Renal pelvis (tissue), 12 donors: ENCODE measurements around the gene PPFIBP1. TPM values are rescaled to one million over a fixed set of nuclear protein-coding genes. Genes with fewer than 3 reads are reported as not detected.
A peak's percentile ranks its signal among the peaks of the same experiment; 100 is the strongest.

Experiments used
- DNase-seq: peaks from one replicate; pipeline ENCODE4 v3.0.0-alpha.2; 2013
- long read RNA-seq, 16 experiments: transcript quantifications; one replicate each; lab custom pipeline, GENCODE V29; 2026
- polyA plus RNA-seq, 3 donors: library from polyadenylated mRNA; unstranded; fragments of 120-200 nt; gene quantifications; one replicate each; pipeline ENCODE4 v1.2.1, GENCODE V29; 2013; ENCODE audit not compliant: insufficient read length in 3 of 3

PPFIBP1 gene
- polyA plus RNA-seq: 100 to 1,000 TPM in 2 of 3 donors, 10 to 100 TPM in 1; 66.3 to 136 (median 112) TPM
- long read RNA-seq, donor 1, transcript PPFIBP1-216 (4 exons, 2,805 nt): major isoform, 6 of 8 reads
- long read RNA-seq, donor 1, partial matches to known transcripts: 0 of 8 reads
- long read RNA-seq, donor 1, other reads (novel, unspliced or antisense): 0 of 8 reads
- long read RNA-seq, donor 2, partial matches to known transcripts: 0 of 3 reads
- long read RNA-seq, donor 2, other reads (novel, unspliced or antisense): 0 of 3 reads
- long read RNA-seq, donor 3, partial matches to known transcripts: 0 of 4 reads
- long read RNA-seq, donor 3, other reads (novel, unspliced or antisense): 0 of 4 reads
- long read RNA-seq, donor 4, partial matches to known transcripts: 0 of 4 reads
- long read RNA-seq, donor 4, other reads (novel, unspliced or antisense): 0 of 4 reads
- long read RNA-seq, donor 5, partial matches to known transcripts: 0 of 1 reads
- long read RNA-seq, donor 5, other reads (novel, unspliced or antisense): 0 of 1 reads
- long read RNA-seq, donor 6, transcript PPFIBP1-204 (6 exons, 875 nt): minor isoform, 6 of 20 reads
- long read RNA-seq, donor 6, transcript PPFIBP1-216 (4 exons, 2,805 nt): major isoform, 11 of 20 reads
- long read RNA-seq, donor 6, partial matches to known transcripts: 0 of 20 reads
- long read RNA-seq, donor 6, other reads (novel, unspliced or antisense): 0 of 20 reads
- long read RNA-seq, donor 7, full-length matches to known transcripts: 2 of 2 reads
- long read RNA-seq, donor 7, partial matches to known transcripts: 0 of 2 reads
- long read RNA-seq, donor 7, other reads (novel, unspliced or antisense): 0 of 2 reads
- long read RNA-seq, donor 8, partial matches to known transcripts: 5 of 8 reads
- long read RNA-seq, donor 8, other reads (novel, unspliced or antisense): 0 of 8 reads
- long read RNA-seq, donor 9, transcript PPFIBP1-216 (4 exons, 2,805 nt): major isoform, 5 of 7 reads
- long read RNA-seq, donor 9, partial matches to known transcripts: 0 of 7 reads
- long read RNA-seq, donor 9, other reads (novel, unspliced or antisense): 0 of 7 reads
- long read RNA-seq, donor 10, transcript PPFIBP1-204 (6 exons, 875 nt): minor isoform, 5 of 21 reads
- long read RNA-seq, donor 10, transcript PPFIBP1-216 (4 exons, 2,805 nt): major isoform, 8 of 21 reads
- long read RNA-seq, donor 10, partial matches to known transcripts: 5 of 21 reads
- long read RNA-seq, donor 10, other reads (novel, unspliced or antisense): 0 of 21 reads
- long read RNA-seq, donor 11, partial matches to known transcripts: 7 of 8 reads
- long read RNA-seq, donor 11, other reads (novel, unspliced or antisense): 0 of 8 reads
- long read RNA-seq, donor 12, transcript PPFIBP1-216 (4 exons, 2,805 nt): major isoform, 5 of 19 reads
- long read RNA-seq, donor 12, partial matches to known transcripts: 5 of 19 reads
- long read RNA-seq, donor 12, other reads (novel, unspliced or antisense): 0 of 19 reads
- long read RNA-seq, donor 13, transcript PPFIBP1-216 (4 exons, 2,805 nt): major isoform, 6 of 12 reads
- long read RNA-seq, donor 13, partial matches to known transcripts: 0 of 12 reads
- long read RNA-seq, donor 13, other reads (novel, unspliced or antisense): 0 of 12 reads
- long read RNA-seq, donor 14: 0 reads
- long read RNA-seq, donor 15, partial matches to known transcripts: 0 of 7 reads
- long read RNA-seq, donor 15, other reads (novel, unspliced or antisense): 0 of 7 reads
- long read RNA-seq, donor 16, transcript PPFIBP1-216 (4 exons, 2,805 nt): major isoform, 6 of 6 reads
- long read RNA-seq, donor 16, partial matches to known transcripts: 0 of 6 reads
- long read RNA-seq, donor 16, other reads (novel, unspliced or antisense): 0 of 6 reads

DNA sequence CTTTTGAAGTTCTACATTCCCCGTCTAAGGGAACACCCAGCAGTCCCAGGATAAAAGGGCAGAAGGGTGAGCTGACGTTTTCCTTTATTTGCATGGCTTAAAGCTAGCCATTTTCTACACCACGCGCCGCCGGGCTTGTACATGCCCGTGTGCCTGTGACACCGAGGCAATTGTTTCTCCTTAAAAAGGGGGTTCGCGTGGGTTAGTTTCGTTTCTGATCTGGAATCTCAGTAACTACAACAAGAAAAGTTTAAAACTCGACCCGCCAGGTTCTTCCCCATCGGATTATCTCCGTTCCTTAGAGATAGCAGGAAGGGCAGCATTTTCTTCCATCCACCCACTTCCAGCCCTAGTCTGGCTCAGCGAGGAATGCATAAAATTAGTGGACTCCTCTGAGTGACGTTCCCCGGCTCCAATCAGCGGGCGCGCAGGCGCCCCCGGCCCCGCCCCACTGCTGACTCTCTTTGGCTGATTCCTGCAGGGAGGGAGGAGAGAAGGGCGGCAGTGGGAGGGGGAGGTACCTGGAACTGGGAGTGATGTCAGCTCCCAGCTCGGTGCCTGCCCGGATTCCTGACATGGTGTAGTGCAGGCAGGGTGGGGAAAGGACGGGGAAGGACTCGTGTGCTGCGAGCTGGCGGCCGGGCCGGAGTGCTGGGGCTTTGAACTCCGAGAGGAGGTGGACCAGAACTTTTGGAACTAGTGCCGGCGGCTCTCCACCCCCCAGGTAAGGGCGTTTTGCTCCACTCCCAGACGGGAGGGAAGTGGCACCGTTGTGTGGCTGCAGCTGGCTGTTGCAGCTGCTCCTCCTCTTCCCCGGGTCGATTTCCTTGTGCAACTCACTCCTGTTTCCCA lies at the start of gene PPFIBP1:
TSS of gene PPFIBP1 (plus strand) at position 565 of the 852 bp plus-strand sequence. CDS start 109,191 bp downstream, outside the sequence.
- peak; percentile 98 for DNase-seq

DNA sequence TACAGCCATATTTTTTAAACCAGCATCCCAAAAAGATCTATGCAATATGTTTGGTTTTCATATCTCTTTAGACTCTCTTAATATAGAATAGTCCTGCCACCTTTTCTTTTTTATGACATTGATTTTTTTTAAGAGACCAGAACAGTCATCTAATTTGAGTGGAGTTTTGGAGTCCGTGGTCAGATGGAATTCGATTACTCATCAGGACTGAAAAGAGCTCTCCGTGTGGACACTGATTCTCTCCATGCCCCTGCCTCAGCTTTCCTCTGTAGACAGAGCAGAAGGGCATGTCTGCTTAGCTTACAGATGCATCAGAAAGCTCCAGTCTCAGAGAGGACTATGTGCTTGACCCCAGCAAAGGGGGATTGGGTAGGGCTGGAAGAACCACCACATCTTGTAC lies 49.7 kb upstream of the PPFIBP1 start:
- DNase-seq: no peak

DNA sequence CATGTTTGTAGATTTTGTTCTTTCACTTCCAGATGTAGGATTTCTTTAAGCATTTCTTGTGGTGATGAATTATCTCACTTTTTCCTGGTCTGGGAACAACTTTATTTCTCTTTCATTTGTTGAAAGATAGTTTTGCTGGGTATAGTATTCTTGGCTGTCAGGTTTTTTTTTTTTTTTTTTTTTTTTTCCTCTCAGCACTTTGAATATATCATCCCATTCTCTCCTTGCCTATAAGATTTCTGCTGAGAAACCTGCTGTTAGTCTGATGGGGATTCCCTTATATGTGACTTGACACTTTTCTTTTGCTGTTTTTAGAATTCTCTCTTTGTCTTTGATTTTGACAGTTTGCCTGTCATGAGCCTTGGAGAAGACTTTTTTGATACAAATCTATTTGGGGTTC lies 47.0 kb upstream of the PPFIBP1 start:
- DNase-seq: no peak

DNA sequence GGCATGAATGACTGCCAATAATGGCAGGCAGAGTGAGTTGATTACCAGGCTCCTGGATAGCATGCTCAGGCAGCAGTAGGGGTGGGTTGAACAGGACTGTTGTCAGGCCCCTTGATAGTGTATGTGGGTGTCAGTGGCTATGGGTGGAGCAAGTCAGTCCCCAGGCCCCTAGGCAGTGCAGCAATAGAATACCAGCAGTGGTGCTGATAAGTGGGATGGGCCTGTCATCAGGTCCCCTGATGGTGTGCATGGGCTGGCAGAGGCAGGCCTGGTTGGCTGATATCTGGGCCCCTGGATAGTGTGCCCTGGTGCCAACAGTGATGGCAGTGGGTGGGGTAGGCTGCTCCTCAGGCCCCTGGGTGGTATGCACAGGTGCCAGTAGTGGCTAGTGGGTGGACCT lies 45.1 kb upstream of the PPFIBP1 start:
- no peak for DNase-seq

DNA sequence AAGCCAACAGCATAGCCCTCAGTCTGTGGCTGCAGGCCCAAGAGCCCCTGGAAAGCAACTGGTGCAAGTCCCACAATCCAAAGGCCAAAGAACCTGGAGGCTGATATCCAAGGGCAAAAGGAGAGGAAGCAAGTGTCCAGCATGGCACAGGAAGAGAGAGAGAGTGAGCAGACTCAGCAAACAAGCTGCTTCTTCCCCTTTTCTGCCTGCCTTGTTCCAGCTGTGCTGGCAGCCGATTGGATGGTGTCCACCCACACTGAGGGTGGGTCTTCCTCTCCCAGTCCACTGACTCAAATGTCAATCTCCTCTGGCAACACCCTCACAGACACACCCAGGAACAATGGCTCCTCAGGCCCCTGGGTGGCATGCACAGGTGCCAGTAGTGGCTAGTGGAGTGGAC lies 44.0 kb upstream of the PPFIBP1 start:
- no peak for DNase-seq

DNA sequence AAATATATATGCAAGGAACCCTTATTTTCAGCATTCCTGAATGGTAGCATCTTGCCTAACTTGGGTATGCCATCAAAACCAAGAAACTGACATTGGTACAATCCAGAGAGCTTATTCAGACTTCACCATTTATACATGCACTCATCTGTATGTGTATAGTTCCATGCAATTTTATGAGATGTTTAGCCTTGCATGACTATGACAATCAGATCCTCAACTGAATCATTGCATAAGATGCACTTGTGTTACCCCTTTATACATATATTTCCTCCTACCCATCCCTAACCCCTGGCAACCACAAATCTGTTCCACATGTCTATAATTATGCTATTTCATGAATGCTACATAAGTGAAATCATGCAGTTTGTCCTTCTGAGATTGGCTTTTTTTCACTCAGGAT lies 37.0 kb upstream of the PPFIBP1 start:
- DNase-seq: no peak

DNA sequence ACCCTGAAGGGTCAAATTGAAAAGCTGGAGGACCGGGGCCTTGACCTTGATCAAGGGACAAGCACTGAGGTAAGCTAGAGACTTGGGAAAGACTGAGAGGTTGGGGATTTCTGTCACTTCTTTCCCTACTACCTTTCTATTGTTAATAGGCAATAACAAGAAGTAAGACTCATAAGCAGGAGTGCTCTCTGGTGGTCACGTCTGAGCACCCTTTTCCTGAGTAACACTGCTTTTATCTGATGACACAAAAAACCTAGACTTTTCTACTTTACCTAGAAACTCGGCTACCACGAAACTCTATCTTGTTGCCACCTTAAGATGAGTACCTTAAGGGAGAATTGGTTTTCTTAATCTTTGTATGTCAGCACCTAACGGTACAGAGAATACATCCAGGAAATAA lies 35.5 kb upstream of the PPFIBP1 start:
- no peak for DNase-seq

DNA sequence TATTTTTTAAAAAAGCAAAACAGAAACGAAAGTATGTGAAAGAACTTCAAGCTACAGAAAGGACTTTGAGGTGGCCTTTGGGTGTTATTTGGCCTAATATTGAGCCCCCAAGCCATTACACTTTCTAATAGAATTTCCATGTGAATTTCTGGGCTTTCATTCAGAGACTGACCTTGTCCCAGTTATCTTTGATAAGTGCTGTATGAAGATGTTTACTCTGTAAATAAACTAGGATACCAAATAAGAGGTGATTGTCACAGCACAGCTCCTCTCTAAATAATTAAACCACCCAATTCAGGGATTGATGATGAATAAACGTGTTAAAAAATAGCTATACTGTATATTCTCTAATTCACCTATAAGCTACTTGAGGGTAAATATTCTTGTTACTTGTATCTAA lies 32.8 kb upstream of the PPFIBP1 start:
- DNase-seq: no peak

DNA sequence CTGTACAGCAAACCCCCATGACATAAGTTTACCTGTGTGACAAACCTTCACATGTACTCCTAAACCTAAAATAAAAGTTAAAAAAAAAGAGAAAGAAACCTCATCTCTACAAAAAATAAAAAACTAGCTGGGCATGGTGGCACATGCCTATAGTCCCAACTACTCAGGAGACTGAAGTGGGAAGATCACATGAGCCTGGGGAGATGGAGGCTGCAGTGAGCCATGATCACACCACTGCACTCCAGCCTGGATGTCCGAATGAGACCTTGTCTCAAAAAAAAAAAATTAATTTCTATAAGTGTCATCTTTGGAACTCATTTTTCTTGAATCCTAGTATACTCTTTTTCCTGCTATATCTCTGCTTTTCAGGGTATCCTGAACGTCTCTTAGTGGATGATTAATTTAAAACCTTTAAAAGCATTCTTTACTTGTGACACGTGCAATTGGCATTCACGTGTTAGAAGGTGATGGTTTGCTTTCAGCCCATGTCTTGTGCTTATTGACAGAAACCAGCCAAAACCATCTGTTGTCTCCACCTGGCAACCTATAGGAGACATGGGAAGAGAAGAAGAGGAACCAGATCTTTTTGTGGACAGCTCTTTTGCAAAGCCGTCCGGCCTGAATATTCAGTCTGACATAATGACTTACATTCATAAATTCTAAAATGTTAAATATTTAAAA lies 30.6 kb upstream of the PPFIBP1 start:
- no peak for DNase-seq

DNA sequence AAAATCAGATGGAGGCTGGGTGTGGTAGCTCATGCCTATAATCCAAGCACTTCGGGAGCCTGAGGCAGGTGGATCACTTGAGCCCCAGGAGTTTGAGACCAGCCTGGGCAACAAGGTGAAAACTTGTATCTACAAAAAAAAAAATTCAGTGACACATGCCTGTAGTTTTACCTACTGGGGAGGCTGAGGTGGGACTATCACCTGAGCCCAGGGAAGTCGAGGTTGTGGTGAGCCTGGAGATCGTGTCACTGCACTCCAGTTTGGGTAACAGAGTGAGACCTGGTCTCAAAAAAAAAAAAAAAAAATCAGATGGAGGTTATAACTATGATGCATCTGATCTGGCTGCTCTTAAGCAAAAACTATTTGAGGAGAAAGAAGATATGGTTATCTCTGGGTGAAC lies 26.6 kb upstream of the PPFIBP1 start:
- DNase-seq: no peak

DNA sequence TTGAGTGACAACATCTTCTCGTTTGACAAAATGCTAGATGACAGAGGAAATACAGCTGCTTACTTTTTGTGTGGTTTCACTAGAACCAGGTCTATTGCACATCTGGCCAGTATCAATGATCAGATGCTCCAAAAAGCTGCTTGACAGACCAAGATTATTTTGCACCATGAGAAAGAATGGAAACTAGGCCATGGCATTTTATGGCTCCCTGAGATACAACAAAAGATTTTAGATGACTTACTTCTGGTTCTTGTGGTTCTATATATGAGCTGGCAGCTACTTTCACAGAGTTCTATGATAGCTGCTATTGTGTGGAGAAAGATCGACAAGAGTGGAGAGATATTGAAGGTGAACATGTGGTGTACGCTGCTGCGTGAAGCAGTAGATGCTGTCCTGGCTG lies 25.9 kb upstream of the PPFIBP1 start:
- no peak for DNase-seq

DNA sequence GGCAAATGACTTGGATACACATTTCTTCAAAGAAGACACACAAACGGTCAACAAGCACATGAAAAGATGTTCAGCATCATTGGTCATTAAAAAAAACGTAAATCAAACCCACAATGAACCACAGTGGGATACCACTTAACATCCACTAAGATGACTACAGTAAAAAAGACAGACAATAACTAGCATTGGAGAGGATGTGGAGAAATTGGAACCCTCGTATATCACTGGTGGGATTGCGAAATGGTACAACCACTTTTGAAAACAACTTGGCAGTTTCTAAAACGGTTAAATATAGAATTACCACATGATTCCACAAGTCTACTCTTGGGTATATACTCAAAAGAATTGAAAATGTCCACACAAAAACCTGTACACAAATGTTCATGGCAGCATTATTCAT lies 25.2 kb upstream of the PPFIBP1 start:
- DNase-seq: no peak

DNA sequence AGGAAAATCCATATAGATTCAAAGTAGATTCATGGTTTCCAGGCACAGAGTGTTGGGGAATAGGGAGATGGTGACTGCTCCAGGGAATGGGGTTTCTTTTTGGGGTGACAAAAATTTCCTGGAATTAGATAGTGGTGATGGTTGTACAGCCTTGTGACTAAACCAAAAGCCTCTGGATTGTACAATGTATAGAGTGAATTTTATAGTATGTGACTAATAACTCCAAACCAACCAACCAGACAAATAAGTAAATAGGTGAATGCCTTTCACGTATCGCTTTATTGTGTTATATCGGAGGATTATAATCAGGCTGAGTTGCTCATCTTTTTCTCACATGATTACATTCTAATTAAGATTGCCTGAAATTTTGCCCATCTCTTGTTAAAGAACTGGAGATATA lies 24.6 kb upstream of the PPFIBP1 start:
- no peak for DNase-seq

DNA sequence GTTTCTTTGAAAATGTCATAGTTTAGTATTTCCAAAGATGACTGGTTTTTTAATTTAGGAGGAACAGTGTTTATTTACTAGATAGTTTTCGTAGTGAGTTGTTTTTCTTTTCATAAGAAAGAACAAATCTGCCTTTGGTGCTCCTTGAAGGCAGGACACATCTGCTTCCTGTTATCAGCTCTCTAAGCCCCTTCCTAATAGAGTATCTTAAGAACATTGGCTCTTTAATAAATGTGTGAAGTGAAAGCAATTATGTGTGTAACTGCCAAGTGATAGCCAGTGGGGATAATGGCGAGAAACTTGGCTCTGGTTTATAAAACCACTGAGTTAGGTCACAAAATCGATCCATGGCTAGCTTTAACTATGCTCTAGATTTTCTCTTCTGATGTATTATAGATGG lies 23.5 kb upstream of the PPFIBP1 start:
- DNase-seq: no peak

DNA sequence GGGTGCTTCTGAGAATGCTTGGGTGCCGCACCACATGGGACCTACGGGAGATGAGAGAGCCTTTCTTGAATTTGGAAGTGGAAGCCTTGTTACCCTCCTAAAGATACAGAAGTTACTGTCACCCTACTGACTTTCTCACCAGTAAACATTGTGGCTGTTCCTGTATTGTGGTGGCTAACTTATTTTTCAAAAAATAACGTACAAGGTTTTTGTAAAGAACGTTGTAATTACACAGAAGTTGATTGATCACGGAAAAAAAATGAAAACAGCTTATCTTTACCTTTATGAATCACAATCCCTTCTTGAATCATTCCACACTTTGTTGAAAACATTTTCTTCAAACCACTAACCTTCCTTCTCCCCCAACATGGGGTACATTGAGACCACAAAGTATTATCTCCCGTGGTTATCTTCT lies 22.0 kb upstream of the PPFIBP1 start:
- DNase-seq: no peak

DNA sequence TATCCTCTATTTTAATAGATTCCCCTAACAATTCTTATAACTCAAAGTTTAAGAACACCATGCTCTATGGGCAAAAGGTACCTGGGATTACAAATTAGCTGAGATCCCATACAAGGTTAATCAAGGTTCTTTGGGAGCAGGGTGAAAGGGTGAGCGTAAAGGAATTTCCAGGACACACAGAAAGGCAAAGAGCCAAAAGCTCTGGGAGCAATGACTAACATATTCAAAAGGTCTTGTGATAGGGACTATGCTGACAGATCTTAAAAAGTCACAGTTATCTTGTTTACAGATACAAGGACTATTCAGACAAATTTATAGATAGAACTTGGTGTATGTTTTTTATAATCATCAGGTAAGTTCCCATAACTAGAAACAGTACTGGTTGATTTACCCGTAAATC lies 19.5 kb upstream of the PPFIBP1 start:
- no peak for DNase-seq

DNA sequence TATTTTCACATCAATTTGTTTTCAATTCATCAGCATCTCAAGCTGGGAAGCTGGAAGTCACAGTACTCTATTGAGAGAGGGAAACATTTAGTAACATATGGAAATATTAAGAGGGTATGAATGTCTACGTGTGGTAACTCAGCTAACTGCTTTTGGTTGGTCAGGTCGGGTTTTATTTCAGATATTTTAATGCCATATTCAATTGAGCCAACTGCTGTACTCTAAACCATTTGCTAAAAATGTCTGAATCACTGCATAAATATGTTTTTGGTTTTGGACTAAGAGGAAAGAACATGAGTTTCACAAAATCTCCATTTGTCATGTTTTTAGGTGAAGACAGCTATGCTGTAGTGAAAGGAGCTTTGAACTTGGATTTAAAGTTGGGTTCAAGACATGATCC lies 18.9 kb upstream of the PPFIBP1 start:
- no peak for DNase-seq

DNA sequence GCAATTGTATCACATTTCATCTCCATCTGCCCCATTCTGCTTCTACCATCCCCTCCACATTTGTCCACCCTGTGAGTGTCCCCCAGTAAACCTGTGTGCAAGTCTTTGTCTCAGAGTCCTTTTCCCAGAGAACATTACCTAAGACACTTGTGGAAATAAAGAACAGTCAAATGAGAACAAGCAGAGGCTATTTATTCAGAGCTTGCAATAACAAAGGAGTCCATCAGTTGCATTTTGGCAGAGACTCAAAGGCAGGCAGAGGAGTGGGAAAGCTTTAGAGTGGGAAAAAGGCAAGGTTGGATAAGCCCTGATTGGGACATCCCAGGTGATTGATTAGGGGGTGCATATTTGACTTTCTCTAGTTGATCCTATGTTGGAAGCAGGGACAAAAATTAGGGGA lies 18.2 kb upstream of the PPFIBP1 start:
- DNase-seq: no peak

DNA sequence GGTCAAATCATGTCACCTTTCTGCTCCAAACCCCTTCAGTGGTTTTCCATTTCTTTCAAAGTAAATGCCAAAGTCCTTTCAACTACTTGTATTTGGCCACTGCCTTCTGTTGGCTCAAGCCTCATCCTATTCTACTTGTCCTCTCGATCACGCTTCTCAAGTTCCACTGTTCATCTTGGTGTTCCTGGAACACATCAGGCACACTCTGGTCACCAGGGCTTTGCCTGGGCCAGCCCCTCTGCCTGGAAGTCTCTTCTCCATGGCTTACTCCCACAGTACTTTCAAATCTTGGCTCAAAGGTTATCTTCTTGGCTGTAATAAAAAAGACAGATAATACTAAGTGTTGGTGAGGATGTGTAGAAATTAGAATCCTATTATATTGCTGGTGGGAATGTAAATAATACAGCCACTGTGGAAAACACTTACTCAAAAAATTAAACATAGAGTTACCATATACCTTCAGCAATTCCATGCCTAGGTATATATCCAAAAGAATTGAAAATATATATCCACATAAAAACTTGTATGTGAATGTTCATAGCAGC lies 17.3 kb upstream of the PPFIBP1 start:
- no peak for DNase-seq
